HEK293 (cell line): ENCODE data around the gene CFAP43.

Experiments used
- GLIS2 ChIP-seq: fragments of 450-650 bp; formaldehyde crosslinking; IDR thresholded peaks from 2 replicates; pipeline ENCODE4 v1.5.1; 2016; ENCODE audit warnings: missing biosample characterization, missing genetic modification characterization
- KLF16 ChIP-seq: fragments of 450-650 bp; formaldehyde crosslinking; IDR thresholded peaks from 2 replicates; pipeline ENCODE4 v1.5.1; 2017; ENCODE audit warnings: missing biosample characterization, missing genetic modification characterization
- KLF9 ChIP-seq: fragments of 450-650 bp; formaldehyde crosslinking; IDR thresholded peaks from 2 replicates; pipeline ENCODE4 v1.5.1; 2016; ENCODE audit warnings: missing biosample characterization, missing genetic modification characterization, low read depth
- REPIN1 ChIP-seq: fragments of 450-650 bp; formaldehyde crosslinking; IDR thresholded peaks from 2 replicates; pipeline ENCODE4 v1.5.1; 2017; ENCODE audit warnings: missing biosample characterization, missing genetic modification characterization, low read depth
- SCRT1 ChIP-seq: fragments of 450-650 bp; formaldehyde crosslinking; IDR thresholded peaks from 2 replicates; pipeline ENCODE4 v1.5.1; 2016; ENCODE audit warnings: missing biosample characterization, missing genetic modification characterization, borderline replicate concordance
- SP2 ChIP-seq: fragments of 450-650 bp; formaldehyde crosslinking; IDR thresholded peaks from 2 replicates; pipeline ENCODE4 v1.5.1; 2016; ENCODE audit warnings: missing biosample characterization, missing genetic modification characterization
- SP3 ChIP-seq: fragments of 450-650 bp; formaldehyde crosslinking; IDR thresholded peaks from 2 replicates; pipeline ENCODE4 v1.5.1; 2016; ENCODE audit warnings: missing biosample characterization, missing genetic modification characterization
- ZBTB48 ChIP-seq: fragments of 450-650 bp; formaldehyde crosslinking; IDR thresholded peaks from 2 replicates; pipeline ENCODE4 v1.5.1; 2016; ENCODE audit warnings: missing biosample characterization, missing genetic modification characterization
- ZBTB7A ChIP-seq: fragments of 450-650 bp; formaldehyde crosslinking; IDR thresholded peaks from 2 replicates; pipeline ENCODE4 v1.5.1; 2016; ENCODE audit warnings: low read depth, missing biosample characterization, missing genetic modification characterization
- ZBTB8A ChIP-seq: fragments of 450-650 bp; formaldehyde crosslinking; IDR thresholded peaks from 2 replicates; pipeline ENCODE4 v1.5.1; 2016; ENCODE audit warnings: missing biosample characterization, missing genetic modification characterization
- ZNF169 ChIP-seq: fragments of 450-650 bp; formaldehyde crosslinking; IDR thresholded peaks from 2 replicates; pipeline ENCODE4 v1.5.1; 2016; ENCODE audit warnings: missing biosample characterization, missing genetic modification characterization
- ZNF184 ChIP-seq: fragments of 450-650 bp; IDR thresholded peaks from 2 replicates; pipeline ENCODE4 v1.5.1; 2018; ENCODE audit warnings: missing biosample characterization, mild to moderate bottlenecking, missing genetic modification characterization
- ZNF23 ChIP-seq: fragments of 450-650 bp; formaldehyde crosslinking; IDR thresholded peaks from 2 replicates; pipeline ENCODE4 v1.5.1; 2016; ENCODE audit warnings: missing biosample characterization, missing genetic modification characterization, borderline replicate concordance
- ZNF239 ChIP-seq: fragments of 450-650 bp; formaldehyde crosslinking; IDR thresholded peaks from 2 replicates; pipeline ENCODE4 v1.5.1; 2016; ENCODE audit warnings: missing biosample characterization, missing genetic modification characterization
- ZNF302 ChIP-seq: fragments of 450-650 bp; formaldehyde crosslinking; IDR thresholded peaks from 2 replicates; pipeline ENCODE4 v1.5.1; 2016; ENCODE audit warnings: missing biosample characterization, missing genetic modification characterization, low read depth
- ZNF335 ChIP-seq: fragments of 450-650 bp; formaldehyde crosslinking; conservative IDR thresholded peaks from 2 replicates; pipeline ENCODE4 v1.5.1; 2016; ENCODE audit warnings: missing biosample characterization, missing genetic modification characterization
- ZNF341 ChIP-seq: fragments of 450-650 bp; formaldehyde crosslinking; IDR thresholded peaks from 2 replicates; pipeline ENCODE4; 2016; ENCODE audit warnings: low read depth, missing biosample characterization, missing genetic modification characterization
- ZNF366 ChIP-seq: fragments of 450-650 bp; formaldehyde crosslinking; conservative IDR thresholded peaks from 2 replicates; pipeline ENCODE4 v1.5.1; 2016; ENCODE audit warnings: missing biosample characterization, missing genetic modification characterization
- ZNF394 ChIP-seq: fragments of 450-650 bp; formaldehyde crosslinking; IDR thresholded peaks from 2 replicates; pipeline ENCODE4 v1.5.1; 2016; ENCODE audit warnings: missing biosample characterization, missing genetic modification characterization, mild to moderate bottlenecking, moderate library complexity, borderline replicate concordance
- ZNF560 ChIP-seq: fragments of 450-650 bp; formaldehyde crosslinking; IDR thresholded peaks from 2 replicates; pipeline ENCODE4 v1.5.1; 2017; ENCODE audit warnings: missing biosample characterization, missing genetic modification characterization, borderline replicate concordance
- ZNF585B ChIP-seq: fragments of 450-650 bp; formaldehyde crosslinking; IDR thresholded peaks from 2 replicates; pipeline ENCODE4 v1.5.1; 2016; ENCODE audit warnings: missing biosample characterization, missing genetic modification characterization
- ZNF707 ChIP-seq: fragments of 450-650 bp; formaldehyde crosslinking; IDR thresholded peaks from 2 replicates; pipeline ENCODE4 v1.5.1; 2016; ENCODE audit warnings: missing biosample characterization, missing genetic modification characterization
- ZSCAN30 ChIP-seq: fragments of 450-650 bp; IDR thresholded peaks from 2 replicates; pipeline ENCODE4 v1.5.1; 2018; ENCODE audit warnings: missing biosample characterization, mild to moderate bottlenecking, missing genetic modification characterization, moderate library complexity
- ZXDB ChIP-seq: fragments of 450-650 bp; formaldehyde crosslinking; IDR thresholded peaks from 2 replicates; pipeline ENCODE4 v1.5.1; 2016; ENCODE audit warnings: missing biosample characterization, missing genetic modification characterization
- TF ChIP-seq, protein P1 (sequence below): fragments of 450-650 bp; formaldehyde crosslinking; IDR thresholded peaks from 2 replicates; pipeline ENCODE4 v1.5.1; 2016; ENCODE audit warnings: missing biosample characterization, missing genetic modification characterization
- TF ChIP-seq, protein P2 (sequence below): fragments of 450-650 bp; formaldehyde crosslinking; IDR thresholded peaks from 2 replicates; pipeline ENCODE4 v1.5.1; 2016; ENCODE audit warnings: missing biosample characterization, missing genetic modification characterization
- TF ChIP-seq, protein P3 (sequence below): fragments of 450-650 bp; formaldehyde crosslinking; IDR thresholded peaks from 2 replicates; pipeline ENCODE4 v1.5.1; 2016; ENCODE audit warnings: missing biosample characterization, missing genetic modification characterization
- TF ChIP-seq, protein P4 (sequence below): fragments of 450-650 bp; formaldehyde crosslinking; IDR thresholded peaks from 2 replicates; pipeline ENCODE4 v1.5.1; 2016; ENCODE audit warnings: missing biosample characterization, missing genetic modification characterization
- TF ChIP-seq, protein P5 (sequence below): fragments of 450-650 bp; formaldehyde crosslinking; IDR thresholded peaks from 2 replicates; pipeline ENCODE4 v1.5.1; 2016; ENCODE audit warnings: missing biosample characterization, missing genetic modification characterization

The CFAP43 gene

DNA sequence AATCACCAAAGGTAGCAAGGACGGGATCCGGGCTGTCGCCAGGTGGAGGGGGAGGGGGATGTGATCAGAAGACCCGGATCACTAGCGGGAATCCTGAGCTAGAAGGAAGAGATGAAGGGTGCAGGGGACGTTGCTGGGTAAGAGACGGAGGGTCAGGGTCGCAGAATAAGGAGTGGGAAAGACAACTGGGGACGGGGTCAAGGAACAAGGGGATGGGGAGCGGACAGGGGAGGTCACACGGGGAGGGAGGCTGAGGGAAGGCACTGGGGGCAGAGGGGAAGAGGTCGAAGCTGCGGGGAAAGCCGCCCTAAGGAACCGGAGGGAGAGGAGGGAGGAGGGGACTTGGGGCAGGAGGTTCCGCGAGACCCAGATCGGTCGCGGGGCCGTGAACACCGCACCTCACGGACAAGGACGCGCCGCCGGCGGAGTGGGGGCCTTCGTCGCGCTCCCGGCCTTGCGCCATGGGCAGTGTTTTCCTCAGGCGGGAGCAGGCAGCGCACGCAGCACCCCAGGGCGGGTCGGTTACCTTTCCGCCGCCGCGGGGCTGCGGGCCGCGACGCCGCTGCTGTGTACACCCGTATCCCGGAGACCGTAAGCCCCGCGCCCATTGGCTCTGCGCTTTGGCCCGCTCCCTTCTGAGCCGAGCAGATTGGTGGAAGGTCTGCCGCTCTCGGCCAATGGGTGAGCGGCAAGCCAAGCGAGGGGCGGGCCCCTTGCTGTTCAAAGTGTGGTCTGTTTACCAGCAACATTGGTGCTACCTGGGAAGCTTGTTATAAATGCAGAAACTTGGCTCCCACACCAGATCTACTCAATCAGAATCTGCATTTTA lies at the start of gene CFAP43 (continued):
- TF ChIP-seq, protein P1, sequence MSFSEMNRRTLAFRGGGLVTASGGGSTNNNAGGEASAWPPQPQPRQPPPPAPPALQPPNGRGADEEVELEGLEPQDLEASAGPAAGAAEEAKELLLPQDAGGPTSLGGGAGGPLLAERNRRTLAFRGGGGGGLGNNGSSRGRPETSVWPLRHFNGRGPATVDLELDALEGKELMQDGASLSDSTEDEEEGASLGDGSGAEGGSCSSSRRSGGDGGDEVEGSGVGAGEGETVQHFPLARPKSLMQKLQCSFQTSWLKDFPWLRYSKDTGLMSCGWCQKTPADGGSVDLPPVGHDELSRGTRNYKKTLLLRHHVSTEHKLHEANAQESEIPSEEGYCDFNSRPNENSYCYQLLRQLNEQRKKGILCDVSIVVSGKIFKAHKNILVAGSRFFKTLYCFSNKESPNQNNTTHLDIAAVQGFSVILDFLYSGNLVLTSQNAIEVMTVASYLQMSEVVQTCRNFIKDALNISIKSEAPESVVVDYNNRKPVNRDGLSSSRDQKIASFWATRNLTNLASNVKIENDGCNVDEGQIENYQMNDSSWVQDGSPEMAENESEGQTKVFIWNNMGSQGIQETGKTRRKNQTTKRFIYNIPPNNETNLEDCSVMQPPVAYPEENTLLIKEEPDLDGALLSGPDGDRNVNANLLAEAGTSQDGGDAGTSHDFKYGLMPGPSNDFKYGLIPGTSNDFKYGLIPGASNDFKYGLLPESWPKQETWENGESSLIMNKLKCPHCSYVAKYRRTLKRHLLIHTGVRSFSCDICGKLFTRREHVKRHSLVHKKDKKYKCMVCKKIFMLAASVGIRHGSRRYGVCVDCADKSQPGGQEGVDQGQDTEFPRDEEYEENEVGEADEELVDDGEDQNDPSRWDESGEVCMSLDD (tag by site-specific recombination): 0 out of 2 replicates have a peak, but pooled peaks have one; percentile 39
- TF ChIP-seq ZNF560 (tag by site-specific recombination) (no peak), ZBTB8A (tag by site-specific recombination) (peak; percentile 46), ZNF302 (tag by site-specific recombination) (no peak), ZNF23 (tag by site-specific recombination) (no peak), ZNF707 (0 out of 2 replicates have a peak, but pooled peaks have one; percentile 11), KLF16 (tag by site-specific recombination) (peak; percentile 87), ZNF169 (0 out of 2 replicates have a peak, but pooled peaks have one; percentile 67), SP2 (peak; percentile 92), ZBTB7A (tag by site-specific recombination) (peak; percentile 78; the same call in 1 of the 2 replicates), ZXDB (tag by site-specific recombination) (peak; percentile 86), KLF9 (tag by site-specific recombination) (peak; percentile 67), ZSCAN30 (peak; percentile 79), ZNF585B (tag by site-specific recombination) (0 out of 2 replicates have a peak, but pooled peaks have one; percentile 14), ZNF239 (tag by site-specific recombination) (0 out of 2 replicates have a peak, but pooled peaks have one; percentile 37), ZNF341 (tag by site-specific recombination) (peak; percentile 94), SP3 (tag by site-specific recombination) (peak; percentile 77), ZBTB48 (tag by site-specific recombination) (peak; percentile 92), ZNF335 (tag by site-specific recombination) (peak; percentile 98), ZNF184 (tag by site-specific recombination) (no peak), SCRT1 (tag by site-specific recombination) (no peak), ZNF394 (no peak), REPIN1 (0 out of 2 replicates have a peak, but pooled peaks have one; percentile 68), ZNF366 (tag by site-specific recombination) (peak; percentile 80), GLIS2 (tag by site-specific recombination) (peak; percentile 70)
- TF ChIP-seq, protein P2, sequence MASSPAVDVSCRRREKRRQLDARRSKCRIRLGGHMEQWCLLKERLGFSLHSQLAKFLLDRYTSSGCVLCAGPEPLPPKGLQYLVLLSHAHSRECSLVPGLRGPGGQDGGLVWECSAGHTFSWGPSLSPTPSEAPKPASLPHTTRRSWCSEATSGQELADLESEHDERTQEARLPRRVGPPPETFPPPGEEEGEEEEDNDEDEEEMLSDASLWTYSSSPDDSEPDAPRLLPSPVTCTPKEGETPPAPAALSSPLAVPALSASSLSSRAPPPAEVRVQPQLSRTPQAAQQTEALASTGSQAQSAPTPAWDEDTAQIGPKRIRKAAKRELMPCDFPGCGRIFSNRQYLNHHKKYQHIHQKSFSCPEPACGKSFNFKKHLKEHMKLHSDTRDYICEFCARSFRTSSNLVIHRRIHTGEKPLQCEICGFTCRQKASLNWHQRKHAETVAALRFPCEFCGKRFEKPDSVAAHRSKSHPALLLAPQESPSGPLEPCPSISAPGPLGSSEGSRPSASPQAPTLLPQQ (tag by site-specific recombination): peak; percentile 77
- TF ChIP-seq, protein P3, sequence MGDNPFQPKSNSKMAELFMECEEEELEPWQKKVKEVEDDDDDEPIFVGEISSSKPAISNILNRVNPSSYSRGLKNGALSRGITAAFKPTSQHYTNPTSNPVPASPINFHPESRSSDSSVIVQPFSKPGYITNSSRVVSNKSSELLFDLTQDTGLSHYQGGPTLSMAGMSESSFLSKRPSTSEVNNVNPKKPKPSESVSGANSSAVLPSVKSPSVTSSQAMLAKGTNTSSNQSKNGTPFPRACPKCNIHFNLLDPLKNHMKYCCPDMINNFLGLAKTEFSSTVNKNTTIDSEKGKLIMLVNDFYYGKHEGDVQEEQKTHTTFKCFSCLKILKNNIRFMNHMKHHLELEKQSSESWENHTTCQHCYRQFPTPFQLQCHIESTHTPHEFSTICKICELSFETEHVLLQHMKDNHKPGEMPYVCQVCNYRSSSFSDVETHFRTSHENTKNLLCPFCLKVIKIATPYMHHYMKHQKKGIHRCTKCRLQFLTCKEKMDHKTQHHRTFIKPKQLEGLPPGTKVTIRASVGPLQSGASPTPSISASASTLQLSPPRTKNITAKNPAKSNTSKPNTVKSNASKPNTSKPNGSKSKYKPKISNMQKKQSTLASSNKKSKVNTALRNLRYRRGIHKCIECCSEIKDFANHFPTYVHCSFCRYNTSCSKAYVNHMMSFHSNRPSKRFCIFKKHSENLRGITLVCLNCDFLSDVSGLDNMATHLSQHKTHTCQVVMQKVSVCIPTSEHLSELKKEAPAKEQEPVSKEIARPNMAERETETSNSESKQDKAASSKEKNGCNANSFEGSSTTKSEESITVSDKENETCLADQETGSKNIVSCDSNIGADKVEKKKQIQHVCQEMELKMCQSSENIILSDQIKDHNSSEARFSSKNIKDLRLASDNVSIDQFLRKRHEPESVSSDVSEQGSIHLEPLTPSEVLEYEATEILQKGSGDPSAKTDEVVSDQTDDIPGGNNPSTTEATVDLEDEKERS: no peak
- TF ChIP-seq, protein P4, sequence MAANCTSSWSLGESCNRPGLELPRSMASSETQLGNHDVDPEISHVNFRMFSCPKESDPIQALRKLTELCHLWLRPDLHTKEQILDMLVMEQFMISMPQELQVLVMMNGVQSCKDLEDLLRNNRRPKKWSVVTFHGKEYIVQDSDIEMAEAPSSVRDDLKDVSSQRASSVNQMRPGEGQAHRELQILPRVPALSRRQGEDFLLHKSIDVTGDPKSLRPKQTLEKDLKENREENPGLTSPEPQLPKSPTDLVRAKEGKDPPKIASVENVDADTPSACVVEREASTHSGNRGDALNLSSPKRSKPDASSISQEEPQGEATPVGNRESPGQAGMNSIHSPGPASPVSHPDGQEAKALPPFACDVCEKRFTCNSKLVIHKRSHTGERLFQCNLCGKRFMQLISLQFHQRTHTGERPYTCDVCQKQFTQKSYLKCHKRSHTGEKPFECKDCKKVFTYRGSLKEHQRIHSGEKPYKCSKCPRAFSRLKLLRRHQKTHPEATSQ (tag by site-specific recombination): peak; percentile 94
- TF ChIP-seq, protein P5, sequence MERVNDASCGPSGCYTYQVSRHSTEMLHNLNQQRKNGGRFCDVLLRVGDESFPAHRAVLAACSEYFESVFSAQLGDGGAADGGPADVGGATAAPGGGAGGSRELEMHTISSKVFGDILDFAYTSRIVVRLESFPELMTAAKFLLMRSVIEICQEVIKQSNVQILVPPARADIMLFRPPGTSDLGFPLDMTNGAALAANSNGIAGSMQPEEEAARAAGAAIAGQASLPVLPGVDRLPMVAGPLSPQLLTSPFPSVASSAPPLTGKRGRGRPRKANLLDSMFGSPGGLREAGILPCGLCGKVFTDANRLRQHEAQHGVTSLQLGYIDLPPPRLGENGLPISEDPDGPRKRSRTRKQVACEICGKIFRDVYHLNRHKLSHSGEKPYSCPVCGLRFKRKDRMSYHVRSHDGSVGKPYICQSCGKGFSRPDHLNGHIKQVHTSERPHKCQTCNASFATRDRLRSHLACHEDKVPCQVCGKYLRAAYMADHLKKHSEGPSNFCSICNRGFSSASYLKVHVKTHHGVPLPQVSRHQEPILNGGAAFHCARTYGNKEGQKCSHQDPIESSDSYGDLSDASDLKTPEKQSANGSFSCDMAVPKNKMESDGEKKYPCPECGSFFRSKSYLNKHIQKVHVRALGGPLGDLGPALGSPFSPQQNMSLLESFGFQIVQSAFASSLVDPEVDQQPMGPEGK (tag by site-specific recombination): peak; percentile 88
